Loucy (cell line): ENCODE measurements around the gene VIPR2.

Experiments used
- EZH2phosphoT487 ChIP-seq: fragments of 200-600 bp; IDR thresholded peaks from 2 replicates; pipeline ENCODE4 v1.6.1; 2018; ENCODE audit warnings: antibody characterized with exemption, mild to moderate bottlenecking, moderate library complexity, borderline replicate concordance
- TF ChIP-seq, protein P1 (sequence below): fragments of 200-600 bp; sonication (generic); conservative IDR thresholded peaks from 2 replicates; pipeline ENCODE4 v1.5.1; 2014; ENCODE audit warnings: mild to moderate bottlenecking, antibody characterized with exemption, low read length

DNA sequence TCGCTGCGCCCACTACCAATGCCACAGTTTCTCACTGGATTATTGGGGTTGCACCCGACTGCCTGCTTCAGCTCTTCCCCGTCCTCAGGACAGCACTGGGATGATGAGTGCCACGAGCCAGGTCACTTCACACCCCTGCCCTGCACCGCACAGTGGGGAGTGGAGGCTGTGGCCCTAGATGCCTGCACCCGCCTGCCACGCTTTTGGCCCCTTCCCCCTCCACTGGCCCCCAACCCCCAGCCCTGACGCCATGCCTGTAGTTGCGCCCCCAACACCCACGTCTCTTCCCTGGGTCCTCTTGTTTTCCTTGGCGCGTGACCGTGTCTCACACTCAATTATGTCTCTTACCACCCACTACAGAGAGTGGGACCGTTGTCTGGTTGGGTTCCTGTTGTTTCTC, 134.3 kb downstream of the VIPR2 start:
- TF ChIP-seq, protein P1, sequence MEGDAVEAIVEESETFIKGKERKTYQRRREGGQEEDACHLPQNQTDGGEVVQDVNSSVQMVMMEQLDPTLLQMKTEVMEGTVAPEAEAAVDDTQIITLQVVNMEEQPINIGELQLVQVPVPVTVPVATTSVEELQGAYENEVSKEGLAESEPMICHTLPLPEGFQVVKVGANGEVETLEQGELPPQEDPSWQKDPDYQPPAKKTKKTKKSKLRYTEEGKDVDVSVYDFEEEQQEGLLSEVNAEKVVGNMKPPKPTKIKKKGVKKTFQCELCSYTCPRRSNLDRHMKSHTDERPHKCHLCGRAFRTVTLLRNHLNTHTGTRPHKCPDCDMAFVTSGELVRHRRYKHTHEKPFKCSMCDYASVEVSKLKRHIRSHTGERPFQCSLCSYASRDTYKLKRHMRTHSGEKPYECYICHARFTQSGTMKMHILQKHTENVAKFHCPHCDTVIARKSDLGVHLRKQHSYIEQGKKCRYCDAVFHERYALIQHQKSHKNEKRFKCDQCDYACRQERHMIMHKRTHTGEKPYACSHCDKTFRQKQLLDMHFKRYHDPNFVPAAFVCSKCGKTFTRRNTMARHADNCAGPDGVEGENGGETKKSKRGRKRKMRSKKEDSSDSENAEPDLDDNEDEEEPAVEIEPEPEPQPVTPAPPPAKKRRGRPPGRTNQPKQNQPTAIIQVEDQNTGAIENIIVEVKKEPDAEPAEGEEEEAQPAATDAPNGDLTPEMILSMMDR, result no peak
- TF ChIP-seq EZH2phosphoT487, result no peak
